Peyer's patch (tissue), 4 donors: ENCODE results near the gene GNG10.
A peak's percentile ranks its signal among the peaks of the same experiment; 100 is the strongest.

Experiments used
- CTCF ChIP-seq, 6 experiments: fragments of 450-650 bp in 4 of 6; fragments of 200-600 bp in 2 of 6; sonication (generic) in 1 of 6; IDR thresholded peaks; one replicate each; pipeline ENCODE4 v1.5.1; 2017 to 2019; ENCODE audit warnings: antibody characterized with exemption in 6 of 6, mild to moderate bottlenecking in 3 of 6, moderate library complexity in 1 of 6
- POLR2A ChIP-seq, 2 donors: fragments of 450-650 bp; IDR thresholded peaks; one replicate each; pipeline ENCODE4 v1.5.1; 2017; ENCODE audit warnings: antibody characterized with exemption in 2 of 2, mild to moderate bottlenecking in 2 of 2, moderate library complexity in 2 of 2

GRCh38 chr9:111691672-111692329 lies 30.4 kb downstream of the GNG10 start:
- peak in 4 of 6 experiments; percentile 31 to 61 (median 48) for TF ChIP-seq CTCF (IDR thresholded peaks at IDR 0.05)
- no peak for TF ChIP-seq POLR2A (IDR thresholded peaks at IDR 0.05)
